Measurements from ENCODE around the gene MCL1.

DNA sequence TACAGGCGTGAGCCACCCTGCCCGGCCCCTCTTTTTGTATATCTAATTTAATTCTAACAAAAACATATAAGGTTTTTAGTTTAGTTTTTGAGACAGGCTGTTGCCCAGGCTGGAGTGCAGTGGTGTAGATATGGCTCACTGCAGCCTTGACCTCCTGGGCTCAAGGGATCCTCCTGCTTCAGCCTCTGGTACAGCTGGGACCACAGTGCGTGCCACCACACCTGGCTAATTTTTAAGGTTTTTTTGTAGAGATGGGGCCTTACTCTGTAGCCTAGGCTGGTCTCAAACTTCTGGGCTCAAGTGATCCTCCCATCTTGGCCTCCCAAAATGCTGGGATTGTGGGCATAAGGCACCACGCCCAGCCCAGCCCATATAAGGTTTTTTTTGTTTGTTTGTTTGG is 31.2 kb upstream of the MCL1 start:
- TF ChIP-seq, protein P1, sequence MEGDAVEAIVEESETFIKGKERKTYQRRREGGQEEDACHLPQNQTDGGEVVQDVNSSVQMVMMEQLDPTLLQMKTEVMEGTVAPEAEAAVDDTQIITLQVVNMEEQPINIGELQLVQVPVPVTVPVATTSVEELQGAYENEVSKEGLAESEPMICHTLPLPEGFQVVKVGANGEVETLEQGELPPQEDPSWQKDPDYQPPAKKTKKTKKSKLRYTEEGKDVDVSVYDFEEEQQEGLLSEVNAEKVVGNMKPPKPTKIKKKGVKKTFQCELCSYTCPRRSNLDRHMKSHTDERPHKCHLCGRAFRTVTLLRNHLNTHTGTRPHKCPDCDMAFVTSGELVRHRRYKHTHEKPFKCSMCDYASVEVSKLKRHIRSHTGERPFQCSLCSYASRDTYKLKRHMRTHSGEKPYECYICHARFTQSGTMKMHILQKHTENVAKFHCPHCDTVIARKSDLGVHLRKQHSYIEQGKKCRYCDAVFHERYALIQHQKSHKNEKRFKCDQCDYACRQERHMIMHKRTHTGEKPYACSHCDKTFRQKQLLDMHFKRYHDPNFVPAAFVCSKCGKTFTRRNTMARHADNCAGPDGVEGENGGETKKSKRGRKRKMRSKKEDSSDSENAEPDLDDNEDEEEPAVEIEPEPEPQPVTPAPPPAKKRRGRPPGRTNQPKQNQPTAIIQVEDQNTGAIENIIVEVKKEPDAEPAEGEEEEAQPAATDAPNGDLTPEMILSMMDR (IDR thresholded peaks at IDR 0.05), result no peak
- TF ChIP-seq POLR2A (IDR thresholded peaks at IDR 0.05), result no peak
- TF ChIP-seq EP300 (IDR thresholded peaks at IDR 0.05), result no peak

Data from ovary (tissue), 3 donors.